ENCODE measurements around the gene CLEC2B. TPM values are rescaled to one million over a fixed set of nuclear protein-coding genes. Genes with fewer than 3 reads are reported as not detected.

Gene CLEC2B
- total and polyA plus RNA-seq, 12 donors = 2.6 to 13.9 (median 4.4) TPM

- ATAC-seq = no peak
- peaks cover 0 to 6% (median 0%) of the 10 kb centered on the region in 7 donors for H3K27me3 ChIP-seq
- H3K4me3 ChIP-seq = no peak overlapping the region
- no peaks in the 10 kb centered on the region for H3K4me1 ChIP-seq
- no peak for DNase-seq
- 84 to 92% methylated on average over 2 of the region's 2 CpGs for WGBS, 2 donors
- H3K27ac ChIP-seq = no peak overlapping the region
- intact Hi-C loops (cut with DNase I) = no loop called here
- no peaks in the 10 kb centered on the region for H3K36me3 ChIP-seq
- H3K9me3 ChIP-seq = peaks cover 0 to 31% (median 12%) of the 10 kb centered on the region in 11 donors
- no peak for TF ChIP-seq CTCF (IDR thresholded peaks at IDR 0.05)
These were observed 31.8 kb upstream of the CLEC2B start for GRCh38 chr12:9900930-9901329.

GRCh38 chr12:9899209-9899608 lies 30.1 kb upstream of the CLEC2B start:
- Histone ChIP-seq H3K27me3 (peaks cover 0 to 6% (median 0%) of the 10 kb centered on the region in 7 donors), H3K36me3 (no peaks in the 10 kb centered on the region), H3K27ac (no peak overlapping the region), H3K9me3 (peaks cover 0 to 30% (median 12%) of the 10 kb centered on the region in 11 donors), H3K4me1 (no peaks in the 10 kb centered on the region), H3K4me3 (no peak overlapping the region)
- intact Hi-C loops (cut with DNase I) = no loop called here
- DNase-seq (no peak), ATAC-seq (no peak)
- TF ChIP-seq CTCF (IDR thresholded peaks at IDR 0.05) = no peak
- WGBS, 2 donors = 87 to 91% methylated on average over 2 of the region's 2 CpGs

GRCh38 chr12:9897535-9897934 lies 28.4 kb upstream of the CLEC2B start:
- Histone ChIP-seq H3K36me3 (no peaks in the 10 kb centered on the region), H3K27me3 (peaks cover 0 to 6% (median 0%) of the 10 kb centered on the region in 7 donors), H3K27ac (no peak overlapping the region), H3K4me3 (no peak overlapping the region), H3K4me1 (no peaks in the 10 kb centered on the region), H3K9me3 (peaks cover 0 to 13% (median 6%) of the 10 kb centered on the region in 11 donors)
- DNase-seq (no peak), ATAC-seq (no peak)
- WGBS, 2 donors = 72 to 75% methylated on average over 6 of the region's 6 CpGs
- intact Hi-C loops (cut with DNase I) = no loop called here
- no peak for TF ChIP-seq CTCF (IDR thresholded peaks at IDR 0.05)

GRCh38 chr12:9895215-9895971 lies 26.2 kb upstream of the CLEC2B start:
- TF ChIP-seq CTCF (IDR thresholded peaks at IDR 0.05) = no peak
- Histone ChIP-seq H3K4me3 (no peak overlapping the region), H3K9me3 (no peaks in the 10 kb centered on the region), H3K27ac (no peak overlapping the region), H3K27me3 (peaks cover 0 to 6% (median 0%) of the 10 kb centered on the region in 7 donors), H3K4me1 (no peaks in the 10 kb centered on the region), H3K36me3 (no peaks in the 10 kb centered on the region)
- DNase-seq (no peak), ATAC-seq (no peak)
- 40 to 43% methylated on average over 6 of the region's 6 CpGs for WGBS, 2 donors
- intact Hi-C loops (cut with DNase I) = no loop called here

Data from heart right ventricle (tissue), 16 donors.